ENCODE measurements around the gene FEZF2.

DNA sequence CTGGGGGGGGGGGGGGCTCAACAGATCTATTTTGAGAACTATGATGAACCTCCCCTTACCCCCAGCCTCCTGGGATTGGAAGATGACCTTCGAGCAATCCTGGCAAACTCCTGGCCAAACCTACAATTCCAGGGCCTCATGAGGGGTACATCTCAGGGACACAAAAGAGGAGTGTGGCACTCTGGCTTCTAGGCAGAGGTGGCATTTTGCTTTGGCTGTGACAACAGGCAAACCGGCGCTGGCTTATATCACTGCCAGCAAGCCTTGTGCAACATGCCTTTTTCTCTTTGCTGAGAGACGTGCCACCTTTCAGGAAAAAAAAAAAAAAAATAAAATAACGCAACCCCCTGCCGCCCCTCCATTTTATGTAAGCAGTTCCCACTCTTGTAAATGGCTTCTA, 31.8 kb upstream of the FEZF2 start:
- TF ChIP-seq, protein P1, sequence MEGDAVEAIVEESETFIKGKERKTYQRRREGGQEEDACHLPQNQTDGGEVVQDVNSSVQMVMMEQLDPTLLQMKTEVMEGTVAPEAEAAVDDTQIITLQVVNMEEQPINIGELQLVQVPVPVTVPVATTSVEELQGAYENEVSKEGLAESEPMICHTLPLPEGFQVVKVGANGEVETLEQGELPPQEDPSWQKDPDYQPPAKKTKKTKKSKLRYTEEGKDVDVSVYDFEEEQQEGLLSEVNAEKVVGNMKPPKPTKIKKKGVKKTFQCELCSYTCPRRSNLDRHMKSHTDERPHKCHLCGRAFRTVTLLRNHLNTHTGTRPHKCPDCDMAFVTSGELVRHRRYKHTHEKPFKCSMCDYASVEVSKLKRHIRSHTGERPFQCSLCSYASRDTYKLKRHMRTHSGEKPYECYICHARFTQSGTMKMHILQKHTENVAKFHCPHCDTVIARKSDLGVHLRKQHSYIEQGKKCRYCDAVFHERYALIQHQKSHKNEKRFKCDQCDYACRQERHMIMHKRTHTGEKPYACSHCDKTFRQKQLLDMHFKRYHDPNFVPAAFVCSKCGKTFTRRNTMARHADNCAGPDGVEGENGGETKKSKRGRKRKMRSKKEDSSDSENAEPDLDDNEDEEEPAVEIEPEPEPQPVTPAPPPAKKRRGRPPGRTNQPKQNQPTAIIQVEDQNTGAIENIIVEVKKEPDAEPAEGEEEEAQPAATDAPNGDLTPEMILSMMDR (IDR thresholded peaks at IDR 0.05): no peak
- TF ChIP-seq POLR2A (IDR thresholded peaks at IDR 0.05): no peak
